Upper lobe of left lung (tissue), 6 donors: ENCODE data around the gene OR52B6. TPM values are rescaled to one million over a fixed set of nuclear protein-coding genes. Genes with fewer than 3 reads are reported as not detected.

Experiments
- ATAC-seq, 2 donors: fragments of 200-7000 bp; cut with Tn5 transposase; one replicate each; pipeline ENCODE4 v1.9.1; 2022; ENCODE audit warnings: mild to moderate bottlenecking in 2 of 2, moderate library complexity in 2 of 2; ENCODE audit not compliant: low FRiP score in 2 of 2
- DNase-seq, 2 donors: peaks; one replicate each; pipeline ENCODE4 v3.0.0-alpha.2; 2019 to 2020
- H3K27ac ChIP-seq, 4 donors: fragments of 200-600 bp; sonication (generic); one replicate each; pipeline ENCODE4 v1.5.1; 2016 to 2019
- H3K27me3 ChIP-seq, 4 donors: fragments of 200-600 bp; sonication (generic); one replicate each; pipeline ENCODE4 v1.5.1; 2017 to 2019
- H3K36me3 ChIP-seq, 4 donors: fragments of 200-600 bp; sonication (generic); one replicate each; pipeline ENCODE4 v1.5.1; 2016 to 2019
- H3K4me1 ChIP-seq, 4 donors: fragments of 200-600 bp; sonication (generic); one replicate each; pipeline ENCODE4 v1.5.1; 2018 to 2019
- H3K4me3 ChIP-seq, 4 donors: fragments of 200-600 bp; sonication (generic); one replicate each; pipeline ENCODE4 v1.5.1; 2017 to 2019; ENCODE audit warnings: mild to moderate bottlenecking in 2 of 4, moderate library complexity in 1 of 4
- H3K9me3 ChIP-seq, 4 donors: fragments of 200-600 bp; sonication (generic); one replicate each; pipeline ENCODE4 v1.5.1; 2018 to 2019
- CTCF ChIP-seq, 6 experiments: fragments of 450-650 bp in 4 of 6; fragments of 200-600 bp in 2 of 6; sonication (generic) in 2 of 6; IDR thresholded peaks; one replicate each; pipeline ENCODE4 v1.5.1; 2016 to 2019; ENCODE audit warnings: antibody characterized with exemption in 6 of 6
- EP300 ChIP-seq, 4 donors: sonication (generic); formaldehyde crosslinking; IDR thresholded peaks; one replicate each; pipeline ENCODE4 v1.5.1; 2017; ENCODE audit warnings: antibody characterized with exemption in 4 of 4, control low read depth in 2 of 4
- POLR2A ChIP-seq, 4 donors: fragments of 450-650 bp; IDR thresholded peaks; one replicate each; pipeline ENCODE4 v1.5.1; 2016 to 2017; ENCODE audit warnings: antibody characterized with exemption in 4 of 4, mild to moderate bottlenecking in 2 of 4
- POLR2AphosphoS5 ChIP-seq, 2 donors: sonication (generic); formaldehyde crosslinking; IDR thresholded peaks; one replicate each; pipeline ENCODE4 v1.5.1; 2017; ENCODE audit warnings: antibody characterized with exemption in 2 of 2
- WGBS, 2 donors: methylation state at CpG; one replicate each; pipeline ENCODE4 v1.1.5; 2017 to 2018; 5-methylcytosine and 5-hydroxymethylcytosine counted together
- total RNA-seq, 6 donors: library from RNA; depleted of rRNA in 4 of 6; stranded (reverse); fragments of >200 nt in 4 of 6; gene quantifications; one replicate each; pipeline versions ENCODE4 v1.1.0 to v1.2.1, GENCODE V29; 2016 to 2021
- donor health status: DM: no; HTN: no; CAD: no; lungs with moderate emphysema.
- donor health status: DM: no; HTN: yes; CAD: no; lungs with severe emphysema.

The OR52B6 gene
- total RNA-seq, 6 donors from 2014 or later: not detected

GRCh38 chr11:5591613-5592012 is 10.9 kb downstream of the OR52B6 start:
- no peaks in the 10 kb centered on the region for H3K36me3 ChIP-seq
- no peaks in the 10 kb centered on the region for H3K27me3 ChIP-seq
- ATAC-seq (no peak), DNase-seq (no peak)
- no peak overlapping the region for H3K4me3 ChIP-seq
- H3K4me1 ChIP-seq: peaks cover 0 to 5% (median 2%) of the 10 kb centered on the region in 4 donors
- H3K27ac ChIP-seq: no peak overlapping the region
- TF ChIP-seq POLR2A (IDR thresholded peaks at IDR 0.05) (no peak), EP300 (IDR thresholded peaks at IDR 0.05) (no peak), POLR2AphosphoS5 (IDR thresholded peaks at IDR 0.05) (no peak), CTCF (IDR thresholded peaks at IDR 0.05) (no peak)
- 46 to 90% methylated on average over 3 of the region's 3 CpGs for WGBS, 2 donors
- no peaks in the 10 kb centered on the region for H3K9me3 ChIP-seq

- 63 to 67% methylated on average over 5 of the region's 5 CpGs for WGBS, 2 donors
- TF ChIP-seq POLR2AphosphoS5 (IDR thresholded peaks at IDR 0.05): no peak
- no peak for TF ChIP-seq CTCF (IDR thresholded peaks at IDR 0.05)
- TF ChIP-seq EP300 (IDR thresholded peaks at IDR 0.05): no peak
- TF ChIP-seq POLR2A (IDR thresholded peaks at IDR 0.05): no peak
- Histone ChIP-seq H3K27ac (no peak overlapping the region), H3K4me1 (peaks cover 0 to 14% (median 9%) of the 10 kb centered on the region in 4 donors), H3K4me3 (no peak overlapping the region), H3K36me3 (no peaks in the 10 kb centered on the region), H3K9me3 (no peaks in the 10 kb centered on the region), H3K27me3 (no peaks in the 10 kb centered on the region)
- DNase-seq (peak in 1 of 2 donors; percentile 60), ATAC-seq (no peak)
Observed at GRCh38 chr11:5592615-5593014, 11.9 kb downstream of the OR52B6 start.

- TF ChIP-seq POLR2AphosphoS5 (IDR thresholded peaks at IDR 0.05) (no peak), EP300 (IDR thresholded peaks at IDR 0.05) (no peak), CTCF (IDR thresholded peaks at IDR 0.05) (no peak), POLR2A (IDR thresholded peaks at IDR 0.05) (no peak)
- Histone ChIP-seq H3K4me3 (no peak overlapping the region), H3K27ac (no peak overlapping the region), H3K27me3 (no peaks in the 10 kb centered on the region), H3K9me3 (no peaks in the 10 kb centered on the region), H3K36me3 (no peaks in the 10 kb centered on the region), H3K4me1 (peaks cover 0 to 15% (median 10%) of the 10 kb centered on the region in 4 donors)
- DNase-seq (no peak), ATAC-seq (no peak)
- 26 to 33% methylated on average over 1 of the region's 1 CpG for WGBS, 2 donors
Observed at GRCh38 chr11:5593146-5593545, 12.5 kb downstream of the OR52B6 start.

- no peaks in the 10 kb centered on the region for H3K27me3 ChIP-seq
- H3K27ac ChIP-seq: peak within 1 kb of the TSS in 3 of 4 donors; percentile 43 to 74 (median 55)
- no peaks in the 10 kb centered on the region for H3K36me3 ChIP-seq
- 6 to 11% methylated on average over 10 to 15 of the region's 20 CpGs for WGBS, 2 donors
- DNase-seq (peak in 1 of 2 donors; percentile 60), ATAC-seq (peak; percentile 63 to 84)
- TF ChIP-seq POLR2A (IDR thresholded peaks at IDR 0.05): no peak
- TF ChIP-seq POLR2AphosphoS5 (IDR thresholded peaks at IDR 0.05): peak in 1 of 2 donors; percentile 33
- no peak for TF ChIP-seq EP300 (IDR thresholded peaks at IDR 0.05)
- no peak for TF ChIP-seq CTCF (IDR thresholded peaks at IDR 0.05)
- H3K4me3 ChIP-seq: peak within 1 kb of the TSS; percentile 34 to 56 (median 46)
- no peaks in the 10 kb centered on the region for H3K9me3 ChIP-seq
- peaks cover 0 to 22% (median 10%) of the 10 kb centered on the region in 4 donors for H3K4me1 ChIP-seq
Observed at GRCh38 chr11:5596607-5597201, 16.0 kb downstream of the OR52B6 start, which contains the start of gene TRIM6. TSS of gene TRIM6 (plus strand) at chr11:5596637. CDS start at chr11:5596898, 261 bp downstream.

GRCh38 chr11:5597953-5598352 is 17.3 kb downstream of the OR52B6 start:
- TF ChIP-seq POLR2A (IDR thresholded peaks at IDR 0.05) (no peak), EP300 (IDR thresholded peaks at IDR 0.05) (no peak), POLR2AphosphoS5 (IDR thresholded peaks at IDR 0.05) (no peak), CTCF (IDR thresholded peaks at IDR 0.05) (no peak)
- ATAC-seq: no peak
- Histone ChIP-seq H3K9me3 (no peaks in the 10 kb centered on the region), H3K27ac (no peak overlapping the region), H3K27me3 (no peaks in the 10 kb centered on the region), H3K4me1 (peaks cover 0 to 22% (median 10%) of the 10 kb centered on the region in 4 donors), H3K36me3 (no peaks in the 10 kb centered on the region), H3K4me3 (no peak overlapping the region)
- no peak for DNase-seq
- WGBS, 2 donors: 65 to 73% methylated on average over 3 of the region's 3 CpGs
